Activated CD8-positive, alpha-beta T cell treated with anti-CD3 and anti-CD28 coated beads, Interleukin-2, amount 10 ng/mL, durations not matched to agents 7 days and 5 days (primary cell): ENCODE data around the gene CLASP1. TPM values are rescaled to one million over a fixed set of nuclear protein-coding genes. Genes with fewer than 3 reads are reported as not detected.

Experiments
- ATAC-seq: fragments of 150-1000 bp; cut with Tn5 transposase; one replicate; pipeline ENCODE4 v1.10.0; 2021; ENCODE audit warnings: moderate library complexity
- CTCF ChIA-PET: fragments of 350-600 bp; sonication (Branson Sonifier 250); formaldehyde crosslinking; loops from one replicate; lab custom pipeline; 2021; ENCODE audit warnings: antibody characterized with exemption; lab: Charles Lee
- POLR2A ChIA-PET: fragments of 350-600 bp; sonication (Branson Sonifier 250); formaldehyde crosslinking; loops from one replicate; lab custom pipeline; 2021; ENCODE audit warnings: antibody characterized with exemption; lab: Charles Lee
- DNase-seq: peaks from one replicate; pipeline ENCODE4 v3.0.0-alpha.2; 2020
- H3K27ac Mint-ChIP-seq: one replicate; pipeline ENCODE4 v1.8.0; 2021; ENCODE audit warnings: mild to moderate bottlenecking, mixed read lengths
- H3K27me3 Mint-ChIP-seq: one replicate; pipeline ENCODE4 v1.8.0; 2021; ENCODE audit warnings: low read depth, mixed read lengths
- H3K36me3 Mint-ChIP-seq: one replicate; pipeline ENCODE4 v1.8.0; 2021; ENCODE audit warnings: low read depth, mixed read lengths
- H3K4me1 Mint-ChIP-seq: one replicate; pipeline ENCODE4 v1.8.0; 2021; ENCODE audit warnings: low read depth, mixed read lengths
- H3K4me3 Mint-ChIP-seq: one replicate; pipeline ENCODE4 v1.8.0; 2021; ENCODE audit warnings: mild to moderate bottlenecking, mixed read lengths
- H3K9me3 Mint-ChIP-seq: one replicate; pipeline ENCODE4 v1.8.0; 2022; ENCODE audit warnings: mixed read lengths; ENCODE audit not compliant: insufficient read depth
- total RNA-seq, 2 experiments: library from RNA; stranded (reverse); gene quantifications; one replicate each; pipeline ENCODE4 v1.2.3, GENCODE V29; 2021

CLASP1 gene
- total RNA-seq, 2 experiments from 2014 or later = 62.3 to 65.2 TPM

DNA sequence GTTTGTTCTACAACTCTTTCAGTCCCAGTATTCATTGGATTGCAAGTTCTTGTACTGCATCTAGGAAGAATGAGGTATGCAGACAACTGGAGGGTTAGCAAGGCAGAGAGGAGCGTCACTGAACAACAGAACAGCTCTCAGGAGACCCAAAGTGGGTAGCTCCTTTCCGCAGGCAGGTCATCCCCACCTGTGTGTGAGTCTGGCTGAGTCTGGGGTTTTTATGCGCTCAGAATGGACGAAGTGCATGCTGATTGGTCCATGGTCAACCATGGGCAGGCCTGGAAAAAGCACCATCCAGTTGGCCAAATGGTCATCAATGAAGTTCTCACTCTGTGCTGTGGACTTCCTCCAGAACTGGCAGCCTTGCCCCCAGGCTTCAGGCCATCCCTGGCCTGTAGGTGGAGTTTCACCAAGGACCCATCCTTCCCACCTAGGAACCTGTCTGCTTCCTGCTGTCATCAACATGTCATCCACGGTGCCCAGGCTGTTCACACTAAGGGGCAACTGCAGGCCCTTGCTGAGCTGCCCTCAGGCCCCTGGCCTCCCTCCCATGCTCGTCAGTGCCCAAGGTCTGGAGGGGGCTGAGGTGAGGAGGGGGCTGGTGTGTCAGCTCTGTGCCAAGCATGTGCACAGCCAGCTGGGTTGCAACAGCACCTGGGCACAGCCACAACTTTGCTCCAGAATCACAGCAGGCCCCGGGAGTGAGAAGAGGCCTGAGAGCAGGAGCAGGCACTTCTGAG, 353.2 kb downstream of the CLASP1 start:
- CTCF ChIA-PET = no interaction called here
- POLR2A ChIA-PET = no interaction called here
- Mint-ChIP-seq H3K27ac (no peak overlapping the region), H3K36me3 (no peaks in the 10 kb centered on the region), H3K9me3 (no peaks in the 10 kb centered on the region), H3K4me1 (no peaks in the 10 kb centered on the region), H3K4me3 (no peak overlapping the region), H3K27me3 (peaks cover 2% of the 10 kb centered on the region)
- ATAC-seq (no peak), DNase-seq (no peak)

DNA sequence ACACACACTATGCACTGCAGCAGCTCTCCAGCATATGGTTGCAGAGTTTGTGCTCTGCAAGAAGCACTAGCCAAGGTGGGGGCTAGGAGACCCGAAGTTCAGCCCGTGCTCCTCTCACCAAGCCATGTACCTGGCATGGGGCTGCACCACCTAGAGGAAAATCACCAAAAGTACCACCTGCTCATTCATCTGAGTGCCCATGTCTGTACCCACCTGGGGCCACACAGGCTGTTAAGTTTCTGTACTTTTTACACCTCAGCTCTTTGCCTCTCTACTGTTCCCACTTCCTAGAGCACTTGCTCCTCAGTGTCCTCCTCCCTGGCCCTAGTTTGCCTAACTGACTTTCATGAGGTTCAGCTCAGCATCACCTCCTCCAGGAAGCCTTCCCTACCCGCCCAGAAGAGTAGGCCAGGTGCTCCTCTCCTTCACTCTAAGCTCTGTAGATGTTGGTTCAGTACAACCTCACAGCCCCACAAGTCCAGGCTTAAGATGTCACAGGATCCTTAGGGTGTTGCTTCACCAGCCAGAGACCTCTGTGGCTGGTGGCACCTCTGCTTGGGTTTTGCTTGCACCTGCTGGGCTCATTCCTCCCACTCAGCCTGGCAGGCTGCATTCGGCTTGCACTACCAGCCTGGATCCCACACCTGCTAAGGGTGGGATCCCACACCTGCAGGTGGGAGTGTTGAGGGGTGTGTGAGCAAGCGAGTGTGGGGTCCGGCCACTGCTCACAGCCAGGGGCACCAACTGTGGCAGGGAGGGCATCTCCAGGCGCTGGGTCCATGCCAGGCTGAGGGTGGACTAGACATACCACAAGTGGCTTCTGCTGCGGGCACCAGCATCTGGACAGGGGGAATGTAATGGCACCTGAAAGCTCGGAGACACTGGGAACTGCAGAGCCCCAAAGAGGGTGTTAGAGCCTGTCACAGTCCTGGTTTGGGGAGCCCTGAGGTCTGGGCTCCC, 354.1 kb downstream of the CLASP1 start:
- Mint-ChIP-seq H3K9me3 (no peaks in the 10 kb centered on the region), H3K36me3 (no peaks in the 10 kb centered on the region), H3K4me1 (no peaks in the 10 kb centered on the region), H3K27ac (no peak overlapping the region), H3K4me3 (no peak overlapping the region), H3K27me3 (no peaks in the 10 kb centered on the region)
- CTCF ChIA-PET = no interaction called here
- POLR2A ChIA-PET = no interaction called here
- DNase-seq (no peak), ATAC-seq (no peak)

GRCh38 chr2:121293450-121294325, 355.6 kb downstream of the CLASP1 start:
- Mint-ChIP-seq H3K36me3 (no peaks in the 10 kb centered on the region), H3K27ac (no peak overlapping the region)
- CTCF ChIA-PET = no interaction called here

DNA sequence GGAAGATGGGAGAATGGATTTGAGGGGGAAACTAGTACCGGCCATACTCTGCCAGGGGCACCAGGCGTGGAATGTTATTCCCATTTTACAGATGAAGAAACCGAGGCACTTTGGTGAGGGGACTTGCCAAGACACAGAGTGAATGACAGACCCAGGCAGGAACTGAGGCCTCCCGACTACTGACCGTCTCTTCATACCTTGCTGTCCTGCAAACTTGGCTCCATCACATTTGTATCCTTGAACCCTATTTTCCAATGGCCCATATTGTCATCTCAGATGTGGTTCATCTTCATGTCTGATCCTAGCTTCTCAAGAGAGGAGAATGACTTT, 358.0 kb downstream of the CLASP1 start:
- ATAC-seq = no peak
- Mint-ChIP-seq H3K27ac (no peak overlapping the region), H3K4me3 (no peak overlapping the region), H3K4me1 (peaks cover 3% of the 10 kb centered on the region), H3K9me3 (no peaks in the 10 kb centered on the region), H3K36me3 (no peaks in the 10 kb centered on the region), H3K27me3 (peaks cover 10% of the 10 kb centered on the region)
- ChIA-PET POLR2A (no interaction called here), CTCF (no interaction called here)
- DNase-seq = no peak

More at GRCh38 chr2:121293450-121294325, 355.6 kb downstream of the CLASP1 start:
- no peaks in the 10 kb centered on the region for H3K4me1 Mint-ChIP-seq
- H3K4me3 Mint-ChIP-seq = no peak overlapping the region
- ATAC-seq (no peak), DNase-seq (no peak)
- no peaks in the 10 kb centered on the region for H3K9me3 Mint-ChIP-seq
- no peaks in the 10 kb centered on the region for H3K27me3 Mint-ChIP-seq
- POLR2A ChIA-PET = interaction anchor here (0.6 kb wide), 1 partner anchor 153 kb away, joined by 3 read pairs; no protein-coding TSS in a partner anchor

- H3K4me3 Mint-ChIP-seq = no peak overlapping the region
- ATAC-seq = no peak
- peaks cover 18% of the 10 kb centered on the region for H3K27me3 Mint-ChIP-seq
- CTCF ChIA-PET = no interaction called here
- H3K27ac Mint-ChIP-seq = no peak overlapping the region
- H3K4me1 Mint-ChIP-seq = peaks cover 5% of the 10 kb centered on the region
- H3K36me3 Mint-ChIP-seq = no peaks in the 10 kb centered on the region
- DNase-seq = no peak
- POLR2A ChIA-PET = no interaction called here
- no peaks in the 10 kb centered on the region for H3K9me3 Mint-ChIP-seq
These were observed 360.0 kb downstream of the CLASP1 start for GRCh38 chr2:121289271-121289670.

GRCh38 chr2:121288454-121289231, 360.6 kb downstream of the CLASP1 start:
- ATAC-seq (no peak), DNase-seq (no peak)
- H3K36me3 Mint-ChIP-seq = no peaks in the 10 kb centered on the region
- no peak overlapping the region for H3K27ac Mint-ChIP-seq
- H3K4me1 Mint-ChIP-seq = peaks cover 10% of the 10 kb centered on the region
- peaks cover 24% of the 10 kb centered on the region for H3K27me3 Mint-ChIP-seq
- ChIA-PET CTCF (interaction anchor here (1.1 kb wide), 1 partner anchor 10 kb away, joined by 3 read pairs; no protein-coding TSS in a partner anchor), POLR2A (no interaction called here)
- H3K4me3 Mint-ChIP-seq = no peak overlapping the region
- H3K9me3 Mint-ChIP-seq = no peaks in the 10 kb centered on the region

GRCh38 chr2:121287956-121288355, 361.3 kb downstream of the CLASP1 start:
- peaks cover 10% of the 10 kb centered on the region for H3K4me1 Mint-ChIP-seq
- ATAC-seq = no peak
- H3K27ac Mint-ChIP-seq = no peak overlapping the region
- ChIA-PET CTCF (interaction anchor here (1.1 kb wide), 1 partner anchor 11 kb away, joined by 3 read pairs; no protein-coding TSS in a partner anchor), POLR2A (no interaction called here)
- no peaks in the 10 kb centered on the region for H3K9me3 Mint-ChIP-seq
- H3K36me3 Mint-ChIP-seq = no peaks in the 10 kb centered on the region
- no peak overlapping the region for H3K4me3 Mint-ChIP-seq
- H3K27me3 Mint-ChIP-seq = peaks cover 31% of the 10 kb centered on the region
- no peak for DNase-seq

Other genes with a start within 250 kb of the CLASP1 start
- gene RNU4ATAC, start 118.6 kb downstream of the CLASP1 start, total RNA-seq = not detected
- 10 to 100 TPM; 79.8 to 80.1 TPM for gene NIFK, start 87.4 kb upstream of the CLASP1 start, total RNA-seq
- gene TSN, start 106.2 kb upstream of the CLASP1 start, total RNA-seq = 10 to 100 TPM; 55.4 to 57.9 TPM